DND-41 (cell line): ENCODE measurements around the gene LYRM4.

Experiments
- ATAC-seq: fragments of 200-7000 bp; cut with Tn5 transposase; 3 replicates; pipeline ENCODE4 v1.9.1; 2021; ENCODE audit warnings: low read depth; ENCODE audit not compliant: insufficient read depth
- DNase-seq: peaks from one replicate; pipeline ENCODE4 v3.0.0-alpha.2; 2020
- H2AFZ ChIP-seq: 2 replicates; pipeline ENCODE4 v1.6.0; 2012; ENCODE audit warnings: low read depth, low read length
- H3K27ac ChIP-seq: 2 replicates; pipeline ENCODE4 v1.5.1; 2012; ENCODE audit warnings: low read length, inconsistent platforms
- H3K27me3 ChIP-seq: fragments of 200-600 bp; sonication (generic); 2 replicates; pipeline ENCODE4 v1.6.0; 2012; ENCODE audit warnings: low read length, mild to moderate bottlenecking, inconsistent platforms; ENCODE audit not compliant: insufficient read depth, poor library complexity
- H3K36me3 ChIP-seq: 2 replicates; pipeline ENCODE4 v1.5.1; 2012; ENCODE audit warnings: low read length, inconsistent platforms; ENCODE audit not compliant: insufficient read depth
- H3K4me1 ChIP-seq: 2 replicates; pipeline ENCODE4 v1.5.1; 2012; ENCODE audit warnings: mild to moderate bottlenecking, low read length; ENCODE audit not compliant: insufficient read depth
- H3K4me2 ChIP-seq: 2 replicates; pipeline ENCODE4 v1.6.0; 2012; ENCODE audit warnings: mild to moderate bottlenecking, moderate library complexity, low read length, inconsistent platforms; ENCODE audit not compliant: insufficient read depth
- H3K4me3 ChIP-seq, 2 experiments: fragments of 200-600 bp in 1 of 2; shearing (Covaris generic) in 1 of 2; 2 replicates each; pipeline ENCODE4 v1.5.1; 2012 to 2016; ENCODE audit warnings: inconsistent platforms in 2 of 2, low read length in 2 of 2, mild to moderate bottlenecking in 2 of 2, low read depth in 1 of 2, moderate library complexity in 1 of 2
- H3K79me2 ChIP-seq: 2 replicates; pipeline ENCODE4 v1.6.0; 2012; ENCODE audit warnings: low read length, inconsistent platforms; ENCODE audit not compliant: insufficient read depth
- H3K9ac ChIP-seq: 2 replicates; pipeline ENCODE4 v1.6.0; 2012; ENCODE audit warnings: low read depth, mild to moderate bottlenecking, inconsistent platforms, low read length, moderate library complexity
- H3K9me3 ChIP-seq: 2 replicates; pipeline ENCODE4 v1.5.1; 2012; ENCODE audit warnings: low read length, moderate library complexity, mild to moderate bottlenecking, inconsistent platforms; ENCODE audit not compliant: insufficient read depth, severe bottlenecking
- H4K20me1 ChIP-seq: 2 replicates; pipeline ENCODE4 v1.6.0; 2012; ENCODE audit warnings: low read length; ENCODE audit not compliant: insufficient read depth
- CTCF ChIP-seq: IDR thresholded peaks from 2 replicates; pipeline ENCODE4 v1.5.1; 2012; ENCODE audit warnings: borderline replicate concordance, low read length, moderate library complexity, mild to moderate bottlenecking; ENCODE audit not compliant: poor library complexity, severe bottlenecking; ENCODE audit errors: extremely low read depth
- EZH2 ChIP-seq: IDR thresholded peaks from 3 replicates; pipeline ENCODE4 v1.6.1; 2012; ENCODE audit warnings: borderline replicate concordance, low read depth, mild to moderate bottlenecking, moderate library complexity, low read length, inconsistent platforms; ENCODE audit not compliant: severe bottlenecking

Gene LYRM4

GRCh38 chr6:5294392-5295211, 33.9 kb upstream of the LYRM4 start:
- H3K4me1 ChIP-seq: no peaks in the 10 kb centered on the region
- ATAC-seq: no peak
- no peak overlapping the region for H3K4me2 ChIP-seq
- H3K36me3 ChIP-seq: no peaks in the 10 kb centered on the region
- H3K9ac ChIP-seq: no peak overlapping the region
- no peak for TF ChIP-seq EZH2
- no peak for TF ChIP-seq CTCF
- H3K79me2 ChIP-seq: peaks cover 4% of the 10 kb centered on the region; the same call in 1 of the 2 replicates
- H3K27ac ChIP-seq: no peak overlapping the region
- H2AFZ ChIP-seq: no peak overlapping the region
- DNase-seq: no peak
- no peak overlapping the region for H3K4me3 ChIP-seq
- no peaks in the 10 kb centered on the region for H3K27me3 ChIP-seq
- H4K20me1 ChIP-seq: peaks cover 12% of the 10 kb centered on the region; the same call in 1 of the 2 replicates
- no peaks in the 10 kb centered on the region for H3K9me3 ChIP-seq

- H3K36me3 ChIP-seq: no peaks in the 10 kb centered on the region
- no peak overlapping the region for H3K9ac ChIP-seq
- peaks cover 4% of the 10 kb centered on the region; the same call in 1 of the 2 replicates for H3K79me2 ChIP-seq
- no peak for DNase-seq
- no peak overlapping the region for H2AFZ ChIP-seq
- H4K20me1 ChIP-seq: peaks cover 12% of the 10 kb centered on the region; the same call in 1 of the 2 replicates
- no peak overlapping the region for H3K27ac ChIP-seq
- no peaks in the 10 kb centered on the region for H3K4me1 ChIP-seq
- ATAC-seq: no peak
- no peaks in the 10 kb centered on the region for H3K27me3 ChIP-seq
- no peak overlapping the region for H3K4me3 ChIP-seq
- no peak overlapping the region for H3K4me2 ChIP-seq
- no peak for TF ChIP-seq CTCF
- no peaks in the 10 kb centered on the region for H3K9me3 ChIP-seq
Measured at GRCh38 chr6:5293692-5294091, 32.9 kb upstream of the LYRM4 start.

DNA sequence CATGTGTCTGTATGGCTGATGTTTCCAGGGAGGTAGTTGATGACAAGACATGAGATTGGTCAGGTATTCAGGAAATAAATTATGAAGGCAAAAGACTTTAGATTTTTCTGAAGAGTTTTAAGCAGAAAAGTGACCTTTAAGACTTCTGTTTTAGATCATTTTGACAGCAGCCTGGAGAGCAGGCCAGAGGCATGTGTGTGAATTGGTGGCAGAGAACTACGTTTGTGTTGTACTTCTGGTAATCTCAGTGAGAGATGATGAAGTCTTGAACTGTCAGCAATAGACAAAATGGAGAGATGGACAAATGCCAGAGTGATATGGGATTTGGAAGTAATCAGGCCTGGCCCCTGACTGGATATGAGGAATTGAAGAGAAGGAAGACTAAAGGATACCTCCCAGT, 31.4 kb upstream of the LYRM4 start:
- Histone ChIP-seq H3K36me3 (no peaks in the 10 kb centered on the region), H3K4me2 (no peak overlapping the region), H3K79me2 (peaks cover 12% of the 10 kb centered on the region; the same call in 1 of the 2 replicates), H2AFZ (no peak overlapping the region), H3K9me3 (no peaks in the 10 kb centered on the region), H4K20me1 (peaks cover 14% of the 10 kb centered on the region; the same call in 1 of the 2 replicates), H3K27me3 (no peaks in the 10 kb centered on the region), H3K27ac (no peak overlapping the region), H3K4me3 (no peak overlapping the region), H3K4me1 (no peaks in the 10 kb centered on the region), H3K9ac (no peak overlapping the region)
- DNase-seq (no peak), ATAC-seq (no peak)
- no peak for TF ChIP-seq EZH2
- no peak for TF ChIP-seq CTCF
